ENCODE measurements around the gene METAP1.
"Not testable (repeated sequence)": the region's sequence is repeated elsewhere in the genome, so short reads cannot be mapped to it uniquely, and the experiment has no call there.

METAP1 gene

GRCh38 chr4:99099814-99100213 is 104.3 kb downstream of the METAP1 start:
- not testable (repeated sequence) for DNase-seq (ENCODE audit: low spot score)

DNA sequence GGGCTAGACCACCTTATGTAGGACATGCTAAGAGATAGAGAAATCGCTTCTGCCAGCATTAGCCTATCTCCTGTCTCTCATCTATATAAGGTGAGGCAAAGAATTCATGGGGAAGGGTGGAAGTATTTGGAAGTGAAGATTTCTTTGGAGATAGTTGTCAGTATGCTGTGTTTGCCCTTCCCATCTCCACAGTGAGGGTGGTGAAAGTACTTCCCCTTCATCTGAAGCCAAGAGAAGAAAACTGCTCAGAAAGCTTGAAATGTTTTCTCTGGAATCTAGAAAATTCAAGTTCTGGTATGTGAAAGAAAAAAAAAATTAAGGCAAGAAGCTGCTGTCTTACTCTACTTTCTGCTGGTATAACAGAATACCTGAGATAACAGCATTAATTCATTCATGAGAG is 105.4 kb downstream of the METAP1 start:
- no peak for DNase-seq (ENCODE audit: low spot score)

DNA sequence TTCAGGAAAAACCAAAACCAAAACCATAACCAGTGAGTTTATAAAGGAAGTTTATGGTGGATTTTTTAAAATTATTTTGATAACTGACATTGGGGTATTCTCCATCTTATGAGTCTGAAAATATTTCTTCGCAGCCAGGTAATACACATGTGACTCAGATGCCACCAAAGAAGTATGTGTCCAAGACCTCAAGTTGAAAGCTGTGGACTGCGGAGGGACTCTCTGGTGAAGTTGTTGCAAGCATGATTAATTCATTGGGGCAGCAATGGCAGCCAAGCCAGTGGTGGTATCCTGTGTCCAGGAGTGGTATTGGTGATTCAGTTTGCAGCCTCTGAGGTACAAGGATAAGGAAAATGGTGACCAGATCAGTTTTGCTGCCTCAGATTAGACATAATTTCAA is 107.1 kb downstream of the METAP1 start:
- no peak for DNase-seq (ENCODE audit: low spot score)

DNA sequence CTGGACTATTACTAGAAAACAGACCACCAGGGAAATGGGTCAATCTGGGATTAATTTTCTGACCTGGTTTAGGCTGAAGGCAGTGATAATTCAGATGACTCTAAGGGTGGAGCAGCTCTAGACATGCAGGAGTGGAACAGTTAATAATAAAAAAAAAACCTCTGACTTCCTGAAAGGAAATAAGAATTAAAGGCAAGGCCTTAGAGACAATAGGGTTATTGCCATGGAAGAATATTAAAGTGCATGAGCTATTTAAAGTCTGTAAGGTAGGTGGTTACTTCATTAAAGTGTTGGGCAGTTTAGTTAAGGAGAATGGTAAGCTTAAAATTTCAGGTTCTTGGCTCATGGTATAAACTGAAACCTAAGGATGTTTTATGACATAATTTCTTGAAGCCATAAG is 107.6 kb downstream of the METAP1 start:
- DNase-seq (ENCODE audit: low spot score), result no peak

DNA sequence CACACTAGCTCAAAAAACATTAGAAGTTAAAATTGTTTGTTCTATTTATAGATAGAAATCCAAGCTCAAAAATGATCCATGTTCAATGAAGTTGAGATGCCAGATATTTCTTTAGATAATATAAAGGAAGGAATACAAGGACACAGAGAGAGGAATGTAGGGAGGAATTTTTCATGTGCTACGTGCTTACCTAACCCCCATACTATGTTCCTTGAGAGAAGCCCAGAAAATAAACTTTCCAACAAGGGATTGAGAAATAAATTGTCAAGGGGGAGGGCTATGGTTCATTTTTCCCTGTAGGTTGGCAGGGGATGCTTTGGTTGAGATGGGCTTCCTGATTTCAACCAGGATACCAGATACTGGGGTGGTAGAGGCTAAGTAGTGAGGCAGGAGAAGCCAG is 108.6 kb downstream of the METAP1 start:
- no peak for DNase-seq (ENCODE audit: low spot score)

GRCh38 chr4:99109286-99109685 is 113.8 kb downstream of the METAP1 start:
- not testable (repeated sequence) for DNase-seq (ENCODE audit: low spot score)

All from putamen (tissue), 1 donor.